ENCODE data around the gene ZNF66. TPM values are rescaled to one million over a fixed set of nuclear protein-coding genes. Genes with fewer than 3 reads are reported as not detected.

The ZNF66 gene
- total and polyA plus RNA-seq, 10 of the 15 experiments (the other 5 are each of a cell fraction or from before 2014, with no cell fraction given) = 0.62 to 8.5 (median 5.6) TPM

DNA sequence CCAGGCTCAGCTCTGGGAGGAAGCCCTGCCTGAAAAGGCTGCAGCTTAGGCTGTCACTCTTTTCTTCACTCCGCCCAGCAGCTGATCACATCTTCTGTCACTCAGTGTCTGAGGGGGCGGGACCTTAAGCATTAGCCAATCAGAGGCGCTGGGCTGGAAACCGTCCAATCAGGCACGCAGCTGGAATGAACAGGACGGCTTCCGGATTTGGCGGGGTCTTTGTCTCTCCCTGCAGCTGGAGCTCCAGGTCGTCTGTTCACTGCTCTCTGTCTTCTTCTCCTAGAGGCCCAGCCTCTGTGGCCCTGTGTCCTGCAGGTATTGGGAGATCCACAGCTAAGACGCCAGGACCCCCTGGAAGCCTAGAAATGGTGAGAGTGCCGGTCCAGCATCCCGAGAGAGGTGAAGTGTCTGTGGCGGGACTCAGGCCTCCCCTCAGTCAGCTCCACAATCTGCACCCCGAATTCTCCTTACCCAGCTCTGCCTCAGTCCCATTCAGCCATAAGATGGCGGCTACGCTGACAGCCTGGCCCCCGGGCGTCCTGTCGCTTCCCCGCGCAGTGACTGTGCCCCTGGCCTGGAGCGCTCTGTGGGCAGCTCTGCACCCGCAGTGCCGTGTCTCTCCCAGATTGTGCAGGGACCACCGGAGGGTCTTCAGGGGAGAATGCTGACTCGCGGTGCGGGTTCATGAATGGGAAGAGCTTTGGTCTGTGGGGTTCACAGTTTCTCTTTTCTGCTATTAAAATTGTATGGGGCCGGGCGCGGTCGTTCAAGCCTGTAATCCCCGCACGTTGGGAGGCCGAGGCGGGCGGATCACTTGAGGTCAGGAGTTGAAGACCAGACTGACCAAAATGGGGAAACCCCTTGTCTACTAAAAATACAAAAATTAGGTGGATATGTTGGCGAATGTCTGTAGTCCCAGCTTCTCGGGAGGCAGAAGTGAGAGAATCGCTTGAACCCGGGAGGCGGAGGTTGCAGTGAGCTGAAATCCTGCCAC lies at the start of gene ZNF66 (continued):
- TF ChIP-seq, protein P1, sequence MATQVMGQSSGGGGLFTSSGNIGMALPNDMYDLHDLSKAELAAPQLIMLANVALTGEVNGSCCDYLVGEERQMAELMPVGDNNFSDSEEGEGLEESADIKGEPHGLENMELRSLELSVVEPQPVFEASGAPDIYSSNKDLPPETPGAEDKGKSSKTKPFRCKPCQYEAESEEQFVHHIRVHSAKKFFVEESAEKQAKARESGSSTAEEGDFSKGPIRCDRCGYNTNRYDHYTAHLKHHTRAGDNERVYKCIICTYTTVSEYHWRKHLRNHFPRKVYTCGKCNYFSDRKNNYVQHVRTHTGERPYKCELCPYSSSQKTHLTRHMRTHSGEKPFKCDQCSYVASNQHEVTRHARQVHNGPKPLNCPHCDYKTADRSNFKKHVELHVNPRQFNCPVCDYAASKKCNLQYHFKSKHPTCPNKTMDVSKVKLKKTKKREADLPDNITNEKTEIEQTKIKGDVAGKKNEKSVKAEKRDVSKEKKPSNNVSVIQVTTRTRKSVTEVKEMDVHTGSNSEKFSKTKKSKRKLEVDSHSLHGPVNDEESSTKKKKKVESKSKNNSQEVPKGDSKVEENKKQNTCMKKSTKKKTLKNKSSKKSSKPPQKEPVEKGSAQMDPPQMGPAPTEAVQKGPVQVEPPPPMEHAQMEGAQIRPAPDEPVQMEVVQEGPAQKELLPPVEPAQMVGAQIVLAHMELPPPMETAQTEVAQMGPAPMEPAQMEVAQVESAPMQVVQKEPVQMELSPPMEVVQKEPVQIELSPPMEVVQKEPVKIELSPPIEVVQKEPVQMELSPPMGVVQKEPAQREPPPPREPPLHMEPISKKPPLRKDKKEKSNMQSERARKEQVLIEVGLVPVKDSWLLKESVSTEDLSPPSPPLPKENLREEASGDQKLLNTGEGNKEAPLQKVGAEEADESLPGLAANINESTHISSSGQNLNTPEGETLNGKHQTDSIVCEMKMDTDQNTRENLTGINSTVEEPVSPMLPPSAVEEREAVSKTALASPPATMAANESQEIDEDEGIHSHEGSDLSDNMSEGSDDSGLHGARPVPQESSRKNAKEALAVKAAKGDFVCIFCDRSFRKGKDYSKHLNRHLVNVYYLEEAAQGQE (IDR thresholded peaks at IDR 0.05; ENCODE audit: low read depth, low read length) = no peak
- TF ChIP-seq FOXM1 (IDR thresholded peaks at IDR 0.05; ENCODE audit: low read depth, low read length) (no peak), CREB1 (IDR thresholded peaks at IDR 0.05; ENCODE audit: low read depth) (0 out of 2 replicates have a peak, but pooled peaks have one; percentile 30), RBBP5 (conservative IDR thresholded peaks at IDR 0.05) (no peak), RB1 (IDR thresholded peaks at IDR 0.05; ENCODE audit: borderline replicate concordance) (0 out of 2 replicates have a peak, but pooled peaks have one; percentile 59), IRF4 (IDR thresholded peaks at IDR 0.05; ENCODE audit: low read depth, low read length) (no peak), NFYB (IDR thresholded peaks at IDR 0.05; ENCODE audit: insufficient read depth, low read depth, low read length) (peak; percentile 98), ZBED1 (IDR thresholded peaks at IDR 0.05; ENCODE audit: borderline replicate concordance) (no peak), RAD51 (IDR thresholded peaks at IDR 0.05) (no peak), ASH2L (IDR thresholded peaks at IDR 0.05; ENCODE audit: borderline replicate concordance, low read depth) (peak; percentile 63; the same call in 1 of the 2 replicates), YY1 (IDR thresholded peaks at IDR 0.05; ENCODE audit: low read depth, low read length) (peak; percentile 86; the same call in 1 of the 2 replicates), HDGF (IDR thresholded peaks at IDR 0.05) (no peak)
- TF ChIP-seq, protein P2, sequence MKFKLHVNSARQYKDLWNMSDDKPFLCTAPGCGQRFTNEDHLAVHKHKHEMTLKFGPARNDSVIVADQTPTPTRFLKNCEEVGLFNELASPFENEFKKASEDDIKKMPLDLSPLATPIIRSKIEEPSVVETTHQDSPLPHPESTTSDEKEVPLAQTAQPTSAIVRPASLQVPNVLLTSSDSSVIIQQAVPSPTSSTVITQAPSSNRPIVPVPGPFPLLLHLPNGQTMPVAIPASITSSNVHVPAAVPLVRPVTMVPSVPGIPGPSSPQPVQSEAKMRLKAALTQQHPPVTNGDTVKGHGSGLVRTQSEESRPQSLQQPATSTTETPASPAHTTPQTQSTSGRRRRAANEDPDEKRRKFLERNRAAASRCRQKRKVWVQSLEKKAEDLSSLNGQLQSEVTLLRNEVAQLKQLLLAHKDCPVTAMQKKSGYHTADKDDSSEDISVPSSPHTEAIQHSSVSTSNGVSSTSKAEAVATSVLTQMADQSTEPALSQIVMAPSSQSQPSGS (IDR thresholded peaks at IDR 0.05; ENCODE audit: low read length) = no peak
- TF ChIP-seq, protein P3, sequence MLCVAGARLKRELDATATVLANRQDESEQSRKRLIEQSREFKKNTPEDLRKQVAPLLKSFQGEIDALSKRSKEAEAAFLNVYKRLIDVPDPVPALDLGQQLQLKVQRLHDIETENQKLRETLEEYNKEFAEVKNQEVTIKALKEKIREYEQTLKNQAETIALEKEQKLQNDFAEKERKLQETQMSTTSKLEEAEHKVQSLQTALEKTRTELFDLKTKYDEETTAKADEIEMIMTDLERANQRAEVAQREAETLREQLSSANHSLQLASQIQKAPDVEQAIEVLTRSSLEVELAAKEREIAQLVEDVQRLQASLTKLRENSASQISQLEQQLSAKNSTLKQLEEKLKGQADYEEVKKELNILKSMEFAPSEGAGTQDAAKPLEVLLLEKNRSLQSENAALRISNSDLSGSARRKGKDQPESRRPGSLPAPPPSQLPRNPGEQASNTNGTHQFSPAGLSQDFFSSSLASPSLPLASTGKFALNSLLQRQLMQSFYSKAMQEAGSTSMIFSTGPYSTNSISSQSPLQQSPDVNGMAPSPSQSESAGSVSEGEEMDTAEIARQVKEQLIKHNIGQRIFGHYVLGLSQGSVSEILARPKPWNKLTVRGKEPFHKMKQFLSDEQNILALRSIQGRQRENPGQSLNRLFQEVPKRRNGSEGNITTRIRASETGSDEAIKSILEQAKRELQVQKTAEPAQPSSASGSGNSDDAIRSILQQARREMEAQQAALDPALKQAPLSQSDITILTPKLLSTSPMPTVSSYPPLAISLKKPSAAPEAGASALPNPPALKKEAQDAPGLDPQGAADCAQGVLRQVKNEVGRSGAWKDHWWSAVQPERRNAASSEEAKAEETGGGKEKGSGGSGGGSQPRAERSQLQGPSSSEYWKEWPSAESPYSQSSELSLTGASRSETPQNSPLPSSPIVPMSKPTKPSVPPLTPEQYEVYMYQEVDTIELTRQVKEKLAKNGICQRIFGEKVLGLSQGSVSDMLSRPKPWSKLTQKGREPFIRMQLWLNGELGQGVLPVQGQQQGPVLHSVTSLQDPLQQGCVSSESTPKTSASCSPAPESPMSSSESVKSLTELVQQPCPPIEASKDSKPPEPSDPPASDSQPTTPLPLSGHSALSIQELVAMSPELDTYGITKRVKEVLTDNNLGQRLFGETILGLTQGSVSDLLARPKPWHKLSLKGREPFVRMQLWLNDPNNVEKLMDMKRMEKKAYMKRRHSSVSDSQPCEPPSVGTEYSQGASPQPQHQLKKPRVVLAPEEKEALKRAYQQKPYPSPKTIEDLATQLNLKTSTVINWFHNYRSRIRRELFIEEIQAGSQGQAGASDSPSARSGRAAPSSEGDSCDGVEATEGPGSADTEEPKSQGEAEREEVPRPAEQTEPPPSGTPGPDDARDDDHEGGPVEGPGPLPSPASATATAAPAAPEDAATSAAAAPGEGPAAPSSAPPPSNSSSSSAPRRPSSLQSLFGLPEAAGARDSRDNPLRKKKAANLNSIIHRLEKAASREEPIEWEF (IDR thresholded peaks at IDR 0.05; ENCODE audit: insufficient replicate concordance, low read depth, low read length) = no peak
- TF ChIP-seq, protein P4, sequence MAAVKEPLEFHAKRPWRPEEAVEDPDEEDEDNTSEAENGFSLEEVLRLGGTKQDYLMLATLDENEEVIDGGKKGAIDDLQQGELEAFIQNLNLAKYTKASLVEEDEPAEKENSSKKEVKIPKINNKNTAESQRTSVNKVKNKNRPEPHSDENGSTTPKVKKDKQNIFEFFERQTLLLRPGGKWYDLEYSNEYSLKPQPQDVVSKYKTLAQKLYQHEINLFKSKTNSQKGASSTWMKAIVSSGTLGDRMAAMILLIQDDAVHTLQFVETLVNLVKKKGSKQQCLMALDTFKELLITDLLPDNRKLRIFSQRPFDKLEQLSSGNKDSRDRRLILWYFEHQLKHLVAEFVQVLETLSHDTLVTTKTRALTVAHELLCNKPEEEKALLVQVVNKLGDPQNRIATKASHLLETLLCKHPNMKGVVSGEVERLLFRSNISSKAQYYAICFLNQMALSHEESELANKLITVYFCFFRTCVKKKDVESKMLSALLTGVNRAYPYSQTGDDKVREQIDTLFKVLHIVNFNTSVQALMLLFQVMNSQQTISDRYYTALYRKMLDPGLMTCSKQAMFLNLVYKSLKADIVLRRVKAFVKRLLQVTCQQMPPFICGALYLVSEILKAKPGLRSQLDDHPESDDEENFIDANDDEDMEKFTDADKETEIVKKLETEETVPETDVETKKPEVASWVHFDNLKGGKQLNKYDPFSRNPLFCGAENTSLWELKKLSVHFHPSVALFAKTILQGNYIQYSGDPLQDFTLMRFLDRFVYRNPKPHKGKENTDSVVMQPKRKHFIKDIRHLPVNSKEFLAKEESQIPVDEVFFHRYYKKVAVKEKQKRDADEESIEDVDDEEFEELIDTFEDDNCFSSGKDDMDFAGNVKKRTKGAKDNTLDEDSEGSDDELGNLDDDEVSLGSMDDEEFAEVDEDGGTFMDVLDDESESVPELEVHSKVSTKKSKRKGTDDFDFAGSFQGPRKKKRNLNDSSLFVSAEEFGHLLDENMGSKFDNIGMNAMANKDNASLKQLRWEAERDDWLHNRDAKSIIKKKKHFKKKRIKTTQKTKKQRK (IDR thresholded peaks at IDR 0.05; ENCODE audit: low read depth, low read length) = no peak

Data from GM12878 (cell line).